HG02588 (cell line): Measurements from ENCODE around the gene FBLN1.

Source experiments
- ATAC-seq: cut with Tn5 transposase; IDR thresholded peaks from one replicate; pipeline ENCODE4 v1.9.1; 2021; ENCODE audit warnings: mild to moderate bottlenecking, moderate library complexity; ENCODE audit not compliant: unreplicated experiment

The FBLN1 gene

GRCh38 chr22:45564349-45565030 lies 61.8 kb downstream of the FBLN1 start:
- ATAC-seq = no peak

GRCh38 chr22:45565171-45565570 lies 62.5 kb downstream of the FBLN1 start:
- no peak for ATAC-seq

- no peak for ATAC-seq
Measured at GRCh38 chr22:45565973-45566372, 63.3 kb downstream of the FBLN1 start.

- ATAC-seq = no peak
Measured at GRCh38 chr22:45568213-45568612, 65.5 kb downstream of the FBLN1 start.

GRCh38 chr22:45571089-45571488 lies 68.4 kb downstream of the FBLN1 start:
- ATAC-seq = no peak

GRCh38 chr22:45572444-45572843 lies 69.8 kb downstream of the FBLN1 start:
- no peak for ATAC-seq

GRCh38 chr22:45574069-45574703 lies 71.5 kb downstream of the FBLN1 start:
- no peak for ATAC-seq

GRCh38 chr22:45575173-45575572 lies 72.5 kb downstream of the FBLN1 start:
- no peak for ATAC-seq

- ATAC-seq = no peak
Measured at GRCh38 chr22:45575607-45576272, 73.1 kb downstream of the FBLN1 start.

GRCh38 chr22:45576273-45576625 lies 73.6 kb downstream of the FBLN1 start:
- ATAC-seq = no peak

GRCh38 chr22:45576730-45577464 lies 74.2 kb downstream of the FBLN1 start:
- no peak for ATAC-seq

GRCh38 chr22:45577746-45578523 lies 75.3 kb downstream of the FBLN1 start:
- no peak for ATAC-seq

GRCh38 chr22:45578524-45579147 lies 76.0 kb downstream of the FBLN1 start:
- no peak for ATAC-seq

- no peak for ATAC-seq
Measured at GRCh38 chr22:45579306-45579705, 76.6 kb downstream of the FBLN1 start.

GRCh38 chr22:45579806-45580725 lies 77.4 kb downstream of the FBLN1 start:
- ATAC-seq = no peak

- ATAC-seq = no peak
Measured at GRCh38 chr22:45580726-45581381, 78.2 kb downstream of the FBLN1 start.

- no peak for ATAC-seq
Measured at GRCh38 chr22:45581549-45582080, 78.9 kb downstream of the FBLN1 start.

GRCh38 chr22:45582236-45582954 lies 79.7 kb downstream of the FBLN1 start:
- ATAC-seq = no peak
